ENCODE data around the gene LDAF1. TPM values are rescaled to one million over a fixed set of nuclear protein-coding genes. Genes with fewer than 3 reads are reported as not detected.

Gene LDAF1
- total RNA-seq, 1 donor, result 65.5 TPM

GRCh38 chr16:21163576-21163975 lies 5.1 kb downstream of the LDAF1 start:
- Histone ChIP-seq H3K4me2 (ENCODE audit: insufficient read depth, low read length) (no peak overlapping the region), H3K27ac (ENCODE audit: low read depth, low read length) (no peak overlapping the region), H4K20me1 (ENCODE audit: insufficient read depth, low read length) (peaks cover 2% of the 10 kb centered on the region), H2AFZ (ENCODE audit: low read length) (no peak overlapping the region), H3K36me3 (ENCODE audit: insufficient read depth, low read length) (peaks cover 25% of the 10 kb centered on the region), H3K79me2 (ENCODE audit: insufficient read depth, low read length) (peaks cover 2% of the 10 kb centered on the region), H3K4me1 (ENCODE audit: insufficient read depth, low read length) (peaks cover 18% of the 10 kb centered on the region), H3K27me3 (ENCODE audit: insufficient read depth, low read length) (no peaks in the 10 kb centered on the region), H3K4me3 (ENCODE audit: insufficient read depth, low read length) (no peak overlapping the region), H3K9me3 (ENCODE audit: low read depth, low read length) (no peaks in the 10 kb centered on the region)
- no peak for DNase-seq (ENCODE audit: insufficient read length, low spot score, missing footprints)
- TF ChIP-seq CTCF (IDR thresholded peaks at IDR 0.05; ENCODE audit: extremely low read depth, low read depth, low read length), result no peak

GRCh38 chr16:21164521-21165168 lies 6.2 kb downstream of the LDAF1 start:
- Histone ChIP-seq H3K4me1 (ENCODE audit: insufficient read depth, low read length) (peaks cover 13% of the 10 kb centered on the region), H3K36me3 (ENCODE audit: insufficient read depth, low read length) (peaks cover 25% of the 10 kb centered on the region), H3K27me3 (ENCODE audit: insufficient read depth, low read length) (no peaks in the 10 kb centered on the region), H4K20me1 (ENCODE audit: insufficient read depth, low read length) (peaks cover 5% of the 10 kb centered on the region), H3K9me3 (ENCODE audit: low read depth, low read length) (no peaks in the 10 kb centered on the region), H3K79me2 (ENCODE audit: insufficient read depth, low read length) (no peaks in the 10 kb centered on the region), H3K27ac (ENCODE audit: low read depth, low read length) (no peak overlapping the region), H3K4me2 (ENCODE audit: insufficient read depth, low read length) (no peak overlapping the region), H2AFZ (ENCODE audit: low read length) (no peak overlapping the region), H3K4me3 (ENCODE audit: insufficient read depth, low read length) (no peak overlapping the region)
- TF ChIP-seq CTCF (IDR thresholded peaks at IDR 0.05; ENCODE audit: extremely low read depth, low read depth, low read length), result no peak
- no peak for DNase-seq (ENCODE audit: insufficient read length, low spot score, missing footprints)

- Histone ChIP-seq H3K9me3 (ENCODE audit: low read depth, low read length) (no peaks in the 10 kb centered on the region), H3K4me2 (ENCODE audit: insufficient read depth, low read length) (no peak overlapping the region), H3K4me3 (ENCODE audit: insufficient read depth, low read length) (no peak overlapping the region), H3K79me2 (ENCODE audit: insufficient read depth, low read length) (no peaks in the 10 kb centered on the region), H3K27ac (ENCODE audit: low read depth, low read length) (peak overlapping the region; percentile 61), H3K4me1 (ENCODE audit: insufficient read depth, low read length) (peaks cover 11% of the 10 kb centered on the region), H4K20me1 (ENCODE audit: insufficient read depth, low read length) (peaks cover 5% of the 10 kb centered on the region), H2AFZ (ENCODE audit: low read length) (no peak overlapping the region), H3K36me3 (ENCODE audit: insufficient read depth, low read length) (peaks cover 30% of the 10 kb centered on the region), H3K27me3 (ENCODE audit: insufficient read depth, low read length) (no peaks in the 10 kb centered on the region)
- TF ChIP-seq CTCF (IDR thresholded peaks at IDR 0.05; ENCODE audit: extremely low read depth, low read depth, low read length), result no peak
- DNase-seq (ENCODE audit: insufficient read length, low spot score, missing footprints), result peak; percentile 56
Observed at GRCh38 chr16:21166561-21166961, 8.1 kb downstream of the LDAF1 start.

- Histone ChIP-seq H2AFZ (ENCODE audit: low read length) (no peak overlapping the region), H3K4me1 (ENCODE audit: insufficient read depth, low read length) (peaks cover 11% of the 10 kb centered on the region)
- no peak for TF ChIP-seq CTCF (IDR thresholded peaks at IDR 0.05; ENCODE audit: extremely low read depth, low read depth, low read length)
Observed at GRCh38 chr16:21167360-21167759, 8.9 kb downstream of the LDAF1 start.

More at GRCh38 chr16:21167360-21167759, 8.9 kb downstream of the LDAF1 start:
- H3K4me2 ChIP-seq (ENCODE audit: insufficient read depth, low read length), result no peak overlapping the region
- no peak overlapping the region for H3K4me3 ChIP-seq (ENCODE audit: insufficient read depth, low read length)
- no peaks in the 10 kb centered on the region for H3K79me2 ChIP-seq (ENCODE audit: insufficient read depth, low read length)
- H3K27me3 ChIP-seq (ENCODE audit: insufficient read depth, low read length), result no peaks in the 10 kb centered on the region
- H4K20me1 ChIP-seq (ENCODE audit: insufficient read depth, low read length), result peaks cover 5% of the 10 kb centered on the region
- peak overlapping the region; percentile 61 for H3K27ac ChIP-seq (ENCODE audit: low read depth, low read length)
- H3K9me3 ChIP-seq (ENCODE audit: low read depth, low read length), result no peaks in the 10 kb centered on the region
- DNase-seq (ENCODE audit: insufficient read length, low spot score, missing footprints), result peak; percentile 78
- H3K36me3 ChIP-seq (ENCODE audit: insufficient read depth, low read length), result peaks cover 27% of the 10 kb centered on the region
